ENCODE results near the gene KLK15. TPM values are rescaled to one million over a fixed set of nuclear protein-coding genes. Genes with fewer than 3 reads are reported as not detected.
A peak's percentile ranks its signal among the peaks of the same experiment; 100 is the strongest.

KLK15 gene
- total and polyA plus RNA-seq, 2 of the 13 experiments (the other 11 are each of a cell fraction or from before 2014, with no cell fraction given) = not detected

DNA sequence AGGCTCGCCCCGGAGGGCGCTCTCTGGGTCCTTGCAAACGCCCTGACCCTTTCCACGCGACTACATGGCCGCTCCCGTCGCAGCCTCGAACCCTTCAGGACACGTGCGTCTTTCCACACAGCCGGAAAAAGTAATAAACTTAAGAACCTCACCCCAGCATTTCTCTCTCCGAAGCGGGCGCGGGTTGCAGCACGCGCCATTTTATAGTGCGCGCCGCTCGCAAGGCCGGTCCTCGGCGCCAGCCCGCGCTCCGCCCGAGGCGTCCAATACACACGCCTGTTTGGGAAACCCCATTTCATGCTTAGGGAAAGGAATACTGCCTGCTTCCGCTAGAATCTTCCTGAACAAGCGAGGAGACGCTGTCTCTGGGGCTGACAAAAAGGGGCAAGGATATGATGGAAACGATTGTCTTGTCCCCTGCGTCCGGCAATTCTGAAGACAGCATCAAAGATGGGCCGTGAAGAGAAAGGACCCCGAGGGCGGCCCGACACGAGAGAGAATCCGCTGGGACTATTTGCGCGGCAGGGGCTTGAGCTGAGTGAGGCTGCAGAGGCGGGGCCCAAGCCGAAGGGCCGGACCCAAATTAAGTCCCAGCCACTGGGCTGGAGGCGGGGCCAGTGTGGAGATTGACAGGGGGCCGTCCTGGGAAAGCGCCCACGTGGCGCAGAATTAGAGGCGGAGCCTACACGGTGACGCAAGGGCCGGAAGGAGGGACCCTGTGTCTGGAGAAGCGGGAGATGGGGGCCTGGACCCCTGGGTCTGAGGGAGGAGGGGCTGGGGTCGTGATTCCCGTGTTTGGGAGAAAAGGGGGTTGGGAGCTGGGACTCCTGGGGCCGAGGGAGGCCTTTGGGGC is 28.7 kb downstream of the KLK15 start (continued):
- TF ChIP-seq, protein P1, sequence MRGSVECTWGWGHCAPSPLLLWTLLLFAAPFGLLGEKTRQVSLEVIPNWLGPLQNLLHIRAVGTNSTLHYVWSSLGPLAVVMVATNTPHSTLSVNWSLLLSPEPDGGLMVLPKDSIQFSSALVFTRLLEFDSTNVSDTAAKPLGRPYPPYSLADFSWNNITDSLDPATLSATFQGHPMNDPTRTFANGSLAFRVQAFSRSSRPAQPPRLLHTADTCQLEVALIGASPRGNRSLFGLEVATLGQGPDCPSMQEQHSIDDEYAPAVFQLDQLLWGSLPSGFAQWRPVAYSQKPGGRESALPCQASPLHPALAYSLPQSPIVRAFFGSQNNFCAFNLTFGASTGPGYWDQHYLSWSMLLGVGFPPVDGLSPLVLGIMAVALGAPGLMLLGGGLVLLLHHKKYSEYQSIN (CRISPR knock-in tag; IDR thresholded peaks at IDR 0.05; ENCODE audit: borderline replicate concordance) = no peak
- 0 out of 2 replicates have a peak, but pooled peaks have one; percentile 8 for TF ChIP-seq IRX3 (CRISPR knock-in tag; IDR thresholded peaks at IDR 0.05; ENCODE audit: borderline replicate concordance, low read depth)
- TF ChIP-seq POLR2AphosphoS2 (IDR thresholded peaks at IDR 0.05; ENCODE audit: low read depth, low read length) = peak; percentile 71; the same call in 1 of the 2 replicates
- peak; percentile 66 for TF ChIP-seq ZNF547 (CRISPR knock-in tag; IDR thresholded peaks at IDR 0.05)
- TF ChIP-seq NFIC (IDR thresholded peaks at IDR 0.05; ENCODE audit: low read length) = no peak; the same call in 1 of the 2 replicates
- no peak for TF ChIP-seq ZNF790 (CRISPR knock-in tag; IDR thresholded peaks at IDR 0.05; ENCODE audit: borderline replicate concordance)
- no peak for TF ChIP-seq MZF1 (CRISPR knock-in tag; IDR thresholded peaks at IDR 0.05; ENCODE audit: borderline replicate concordance)
- TF ChIP-seq SMARCE1 (IDR thresholded peaks at IDR 0.05; ENCODE audit: borderline replicate concordance) = no peak
- peak; percentile 99 for TF ChIP-seq YEATS2 (CRISPR knock-in tag; IDR thresholded peaks at IDR 0.05; ENCODE audit: borderline replicate concordance)
- TF ChIP-seq ZBTB7A (CRISPR knock-in tag; IDR thresholded peaks at IDR 0.05) = peak; percentile 68; the same call in 1 of the 2 replicates
- TF ChIP-seq ZNF253 (CRISPR knock-in tag; IDR thresholded peaks at IDR 0.05; ENCODE audit: borderline replicate concordance) = no peak
- TF ChIP-seq, protein P2, sequence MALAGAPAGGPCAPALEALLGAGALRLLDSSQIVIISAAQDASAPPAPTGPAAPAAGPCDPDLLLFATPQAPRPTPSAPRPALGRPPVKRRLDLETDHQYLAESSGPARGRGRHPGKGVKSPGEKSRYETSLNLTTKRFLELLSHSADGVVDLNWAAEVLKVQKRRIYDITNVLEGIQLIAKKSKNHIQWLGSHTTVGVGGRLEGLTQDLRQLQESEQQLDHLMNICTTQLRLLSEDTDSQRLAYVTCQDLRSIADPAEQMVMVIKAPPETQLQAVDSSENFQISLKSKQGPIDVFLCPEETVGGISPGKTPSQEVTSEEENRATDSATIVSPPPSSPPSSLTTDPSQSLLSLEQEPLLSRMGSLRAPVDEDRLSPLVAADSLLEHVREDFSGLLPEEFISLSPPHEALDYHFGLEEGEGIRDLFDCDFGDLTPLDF (CRISPR knock-in tag; IDR thresholded peaks at IDR 0.05) = peak; percentile 99
- TF ChIP-seq, protein P3, sequence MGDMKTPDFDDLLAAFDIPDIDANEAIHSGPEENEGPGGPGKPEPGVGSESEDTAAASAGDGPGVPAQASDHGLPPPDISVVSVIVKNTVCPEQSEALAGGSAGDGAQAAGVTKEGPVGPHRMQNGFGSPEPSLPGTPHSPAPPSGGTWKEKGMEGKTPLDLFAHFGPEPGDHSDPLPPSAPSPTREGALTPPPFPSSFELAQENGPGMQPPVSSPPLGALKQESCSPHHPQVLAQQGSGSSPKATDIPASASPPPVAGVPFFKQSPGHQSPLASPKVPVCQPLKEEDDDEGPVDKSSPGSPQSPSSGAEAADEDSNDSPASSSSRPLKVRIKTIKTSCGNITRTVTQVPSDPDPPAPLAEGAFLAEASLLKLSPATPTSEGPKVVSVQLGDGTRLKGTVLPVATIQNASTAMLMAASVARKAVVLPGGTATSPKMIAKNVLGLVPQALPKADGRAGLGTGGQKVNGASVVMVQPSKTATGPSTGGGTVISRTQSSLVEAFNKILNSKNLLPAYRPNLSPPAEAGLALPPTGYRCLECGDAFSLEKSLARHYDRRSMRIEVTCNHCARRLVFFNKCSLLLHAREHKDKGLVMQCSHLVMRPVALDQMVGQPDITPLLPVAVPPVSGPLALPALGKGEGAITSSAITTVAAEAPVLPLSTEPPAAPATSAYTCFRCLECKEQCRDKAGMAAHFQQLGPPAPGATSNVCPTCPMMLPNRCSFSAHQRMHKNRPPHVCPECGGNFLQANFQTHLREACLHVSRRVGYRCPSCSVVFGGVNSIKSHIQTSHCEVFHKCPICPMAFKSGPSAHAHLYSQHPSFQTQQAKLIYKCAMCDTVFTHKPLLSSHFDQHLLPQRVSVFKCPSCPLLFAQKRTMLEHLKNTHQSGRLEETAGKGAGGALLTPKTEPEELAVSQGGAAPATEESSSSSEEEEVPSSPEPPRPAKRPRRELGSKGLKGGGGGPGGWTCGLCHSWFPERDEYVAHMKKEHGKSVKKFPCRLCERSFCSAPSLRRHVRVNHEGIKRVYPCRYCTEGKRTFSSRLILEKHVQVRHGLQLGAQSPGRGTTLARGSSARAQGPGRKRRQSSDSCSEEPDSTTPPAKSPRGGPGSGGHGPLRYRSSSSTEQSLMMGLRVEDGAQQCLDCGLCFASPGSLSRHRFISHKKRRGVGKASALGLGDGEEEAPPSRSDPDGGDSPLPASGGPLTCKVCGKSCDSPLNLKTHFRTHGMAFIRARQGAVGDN (CRISPR knock-in tag; IDR thresholded peaks at IDR 0.05) = peak; percentile 75
- TF ChIP-seq, protein P4, sequence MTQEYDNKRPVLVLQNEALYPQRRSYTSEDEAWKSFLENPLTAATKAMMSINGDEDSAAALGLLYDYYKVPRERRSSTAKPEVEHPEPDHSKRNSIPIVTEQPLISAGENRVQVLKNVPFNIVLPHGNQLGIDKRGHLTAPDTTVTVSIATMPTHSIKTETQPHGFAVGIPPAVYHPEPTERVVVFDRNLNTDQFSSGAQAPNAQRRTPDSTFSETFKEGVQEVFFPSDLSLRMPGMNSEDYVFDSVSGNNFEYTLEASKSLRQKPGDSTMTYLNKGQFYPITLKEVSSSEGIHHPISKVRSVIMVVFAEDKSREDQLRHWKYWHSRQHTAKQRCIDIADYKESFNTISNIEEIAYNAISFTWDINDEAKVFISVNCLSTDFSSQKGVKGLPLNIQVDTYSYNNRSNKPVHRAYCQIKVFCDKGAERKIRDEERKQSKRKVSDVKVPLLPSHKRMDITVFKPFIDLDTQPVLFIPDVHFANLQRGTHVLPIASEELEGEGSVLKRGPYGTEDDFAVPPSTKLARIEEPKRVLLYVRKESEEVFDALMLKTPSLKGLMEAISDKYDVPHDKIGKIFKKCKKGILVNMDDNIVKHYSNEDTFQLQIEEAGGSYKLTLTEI (CRISPR knock-in tag; conservative IDR thresholded peaks at IDR 0.05) = no peak
- 0 out of 2 replicates have a peak, but pooled peaks have one; percentile 42 for TF ChIP-seq ZNF737 (CRISPR knock-in tag; IDR thresholded peaks at IDR 0.05; ENCODE audit: borderline replicate concordance)
- no peak for TF ChIP-seq ZNF660 (CRISPR knock-in tag; IDR thresholded peaks at IDR 0.05; ENCODE audit: borderline replicate concordance, low read depth)
- TF ChIP-seq DMAP1 (CRISPR knock-in tag; IDR thresholded peaks at IDR 0.05) = peak; percentile 91
- TF ChIP-seq CAMTA2 (CRISPR knock-in tag; IDR thresholded peaks at IDR 0.05; ENCODE audit: borderline replicate concordance) = 0 out of 2 replicates have a peak, but pooled peaks have one; percentile 14
- TF ChIP-seq ZNF33B (CRISPR knock-in tag; IDR thresholded peaks at IDR 0.05) = peak; percentile 42; the same call in 1 of the 2 replicates
- TF ChIP-seq, protein P5, sequence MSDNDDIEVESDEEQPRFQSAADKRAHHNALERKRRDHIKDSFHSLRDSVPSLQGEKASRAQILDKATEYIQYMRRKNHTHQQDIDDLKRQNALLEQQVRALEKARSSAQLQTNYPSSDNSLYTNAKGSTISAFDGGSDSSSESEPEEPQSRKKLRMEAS (IDR thresholded peaks at IDR 0.05) = peak; percentile 70
